22Rv1 (cell line): ENCODE data around the gene PNPLA6.

Experiments
- ZFX ChIP-seq: fragments of 450-650 bp; IDR thresholded peaks from 2 replicates; pipeline ENCODE4 v1.6.1; 2017; ENCODE audit warnings: antibody characterized with exemption, borderline replicate concordance
- TF ChIP-seq, protein P1 (sequence below): fragments of 450-650 bp; IDR thresholded peaks from 2 replicates; pipeline ENCODE4 v1.5.1; 2017; ENCODE audit warnings: mild to moderate bottlenecking

DNA sequence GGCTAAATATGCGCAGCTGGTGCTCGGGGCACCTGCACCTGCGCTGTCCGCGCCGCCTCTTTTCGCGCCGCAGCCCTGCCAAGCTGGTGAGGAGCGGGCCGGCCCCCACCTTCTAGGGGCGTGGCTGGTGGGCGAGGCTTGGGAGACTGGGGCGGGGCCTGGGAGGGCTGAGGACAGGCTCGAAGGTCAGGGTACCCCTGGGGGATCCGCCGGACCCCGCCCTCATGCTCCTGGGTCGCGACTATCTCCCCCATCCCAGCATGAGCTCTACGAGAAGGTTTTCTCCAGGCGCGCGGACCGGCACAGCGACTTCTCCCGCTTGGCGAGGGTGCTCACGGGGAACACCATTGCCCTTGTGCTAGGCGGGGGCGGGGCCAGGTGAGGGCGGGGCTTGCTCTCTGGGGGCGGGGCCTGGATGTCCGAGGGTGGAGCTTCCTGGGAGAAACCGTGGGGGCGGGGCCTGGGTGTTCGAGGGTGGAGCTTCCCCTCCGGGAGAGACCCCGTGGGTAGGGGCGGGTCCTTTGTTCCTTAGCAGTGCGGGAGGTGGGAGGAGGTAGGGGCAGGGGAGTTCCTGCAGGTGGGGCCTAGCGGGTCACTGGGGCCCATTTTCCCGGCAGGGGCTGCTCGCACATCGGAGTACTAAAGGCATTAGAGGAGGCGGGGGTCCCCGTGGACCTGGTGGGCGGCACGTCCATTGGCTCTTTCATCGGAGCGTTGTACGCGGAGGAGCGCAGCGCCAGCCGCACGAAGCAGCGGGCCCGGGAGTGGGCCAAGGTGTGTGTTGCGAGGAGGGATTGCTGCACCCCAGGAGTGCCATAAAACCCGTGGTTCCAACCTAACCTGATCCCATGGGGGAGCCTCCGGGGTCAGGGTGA lies 19.7 kb downstream of the PNPLA6 start:
- TF ChIP-seq, protein P1, sequence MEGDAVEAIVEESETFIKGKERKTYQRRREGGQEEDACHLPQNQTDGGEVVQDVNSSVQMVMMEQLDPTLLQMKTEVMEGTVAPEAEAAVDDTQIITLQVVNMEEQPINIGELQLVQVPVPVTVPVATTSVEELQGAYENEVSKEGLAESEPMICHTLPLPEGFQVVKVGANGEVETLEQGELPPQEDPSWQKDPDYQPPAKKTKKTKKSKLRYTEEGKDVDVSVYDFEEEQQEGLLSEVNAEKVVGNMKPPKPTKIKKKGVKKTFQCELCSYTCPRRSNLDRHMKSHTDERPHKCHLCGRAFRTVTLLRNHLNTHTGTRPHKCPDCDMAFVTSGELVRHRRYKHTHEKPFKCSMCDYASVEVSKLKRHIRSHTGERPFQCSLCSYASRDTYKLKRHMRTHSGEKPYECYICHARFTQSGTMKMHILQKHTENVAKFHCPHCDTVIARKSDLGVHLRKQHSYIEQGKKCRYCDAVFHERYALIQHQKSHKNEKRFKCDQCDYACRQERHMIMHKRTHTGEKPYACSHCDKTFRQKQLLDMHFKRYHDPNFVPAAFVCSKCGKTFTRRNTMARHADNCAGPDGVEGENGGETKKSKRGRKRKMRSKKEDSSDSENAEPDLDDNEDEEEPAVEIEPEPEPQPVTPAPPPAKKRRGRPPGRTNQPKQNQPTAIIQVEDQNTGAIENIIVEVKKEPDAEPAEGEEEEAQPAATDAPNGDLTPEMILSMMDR = no peak
- TF ChIP-seq ZFX = no peak
